CD4-positive, alpha-beta memory T cell (primary cell): ENCODE data around the gene RNF167. TPM values are rescaled to one million over a fixed set of nuclear protein-coding genes. Genes with fewer than 3 reads are reported as not detected.
"Not testable (repeated sequence)": the region's sequence is repeated elsewhere in the genome, so short reads cannot be mapped to it uniquely, and the experiment has no call there.

ENCODE experiments used
- CTCF ChIA-PET: fragments of 350-600 bp; sonication (Branson Sonifier 250); formaldehyde crosslinking; loops from one replicate; lab custom pipeline; 2021; ENCODE audit warnings: inconsistent platforms; ENCODE audit not compliant: partially characterized antibody; lab: Charles Lee
- POLR2A ChIA-PET: fragments of 350-600 bp; sonication (Branson Sonifier 250); formaldehyde crosslinking; loops from one replicate; lab custom pipeline; 2021; ENCODE audit not compliant: partially characterized antibody; lab: Charles Lee
- DNase-seq, 5 donors: peaks; one replicate each; pipeline versions ENCODE4 v3.0.0 to v3.0.0-alpha.2; 2020 to 2022; ENCODE audit warnings: mixed read lengths in 1 of 5
- H3K27ac ChIP-seq: one replicate; pipeline ENCODE4 v1.7.0; 2013; ENCODE audit warnings: low read depth, low read length
- H3K27me3 ChIP-seq: 2 replicates; pipeline ENCODE4 v1.7.0; 2013; ENCODE audit warnings: mild to moderate bottlenecking, low read length, moderate library complexity; ENCODE audit not compliant: insufficient read depth
- H3K36me3 ChIP-seq: 2 replicates; pipeline ENCODE4 v1.7.0; 2013; ENCODE audit warnings: mild to moderate bottlenecking, low read length, moderate library complexity; ENCODE audit not compliant: insufficient read depth
- H3K4me1 ChIP-seq: 2 replicates; pipeline ENCODE4 v1.7.0; 2013; ENCODE audit warnings: mild to moderate bottlenecking, low read length, moderate library complexity; ENCODE audit not compliant: insufficient read depth
- H3K4me3 ChIP-seq, 2 donors: one replicate each; pipeline ENCODE4 v1.7.0; 2013; ENCODE audit warnings: low read length in 2 of 2, mild to moderate bottlenecking in 1 of 2
- H3K9me3 ChIP-seq, 2 donors: one replicate each; pipeline ENCODE4 v1.7.0; 2013; ENCODE audit warnings: low read length in 2 of 2, control low read depth in 1 of 2; ENCODE audit not compliant: control insufficient read depth in 1 of 2
- H3K27ac Mint-ChIP-seq, 7 donors: one replicate each; pipeline ENCODE4 v1.8.0; 2020 to 2021; ENCODE audit warnings: mixed read lengths in 7 of 7, mild to moderate bottlenecking in 6 of 7, inconsistent platforms in 3 of 7, moderate library complexity in 3 of 7
- H3K27me3 Mint-ChIP-seq, 2 donors: one replicate each; pipeline ENCODE4 v1.8.0; 2020 to 2021; ENCODE audit warnings: mixed read lengths in 2 of 2
- H3K36me3 Mint-ChIP-seq, 2 donors: one replicate each; pipeline ENCODE4 v1.8.0; 2020 to 2021; ENCODE audit warnings: mixed read lengths in 2 of 2, inconsistent platforms in 1 of 2, mild to moderate bottlenecking in 1 of 2
- H3K4me1 Mint-ChIP-seq, 4 donors: one replicate each; pipeline ENCODE4 v1.8.0; 2020 to 2021; ENCODE audit warnings: mixed read lengths in 4 of 4, mild to moderate bottlenecking in 1 of 4
- H3K4me3 Mint-ChIP-seq, 8 donors: one replicate each; pipeline ENCODE4 v1.8.0; 2020 to 2021; ENCODE audit warnings: mixed read lengths in 8 of 8, mild to moderate bottlenecking in 7 of 8, moderate library complexity in 6 of 8, inconsistent platforms in 3 of 8
- H3K9me3 Mint-ChIP-seq, 8 donors: one replicate each; pipeline ENCODE4 v1.8.0; 2020 to 2021; ENCODE audit warnings: mixed read lengths in 8 of 8, mild to moderate bottlenecking in 5 of 8, inconsistent platforms in 3 of 8, moderate library complexity in 1 of 8
- intact Hi-C: fragments of 100-400 bp; cut with micrococcal nuclease; formaldehyde crosslinking; loops from one replicate; pipeline ENCODE4 v1.15.1; 2023
- polyA plus RNA-seq, 2 donors: library from polyadenylated mRNA; unstranded; fragments of 300-500 nt; fragmentation: Illumina TruSeq; gene quantifications; one replicate each; pipeline ENCODE4 v1.2.3, GENCODE V29; 2021
- total RNA-seq, 2 experiments: library from RNA; stranded (reverse); gene quantifications; one replicate each; pipeline ENCODE4 v1.2.3, GENCODE V29; 2021

The RNF167 gene
- total and polyA plus RNA-seq, 4 experiments from 2014 or later, result 52.4 to 172 (median 108) TPM

DNA sequence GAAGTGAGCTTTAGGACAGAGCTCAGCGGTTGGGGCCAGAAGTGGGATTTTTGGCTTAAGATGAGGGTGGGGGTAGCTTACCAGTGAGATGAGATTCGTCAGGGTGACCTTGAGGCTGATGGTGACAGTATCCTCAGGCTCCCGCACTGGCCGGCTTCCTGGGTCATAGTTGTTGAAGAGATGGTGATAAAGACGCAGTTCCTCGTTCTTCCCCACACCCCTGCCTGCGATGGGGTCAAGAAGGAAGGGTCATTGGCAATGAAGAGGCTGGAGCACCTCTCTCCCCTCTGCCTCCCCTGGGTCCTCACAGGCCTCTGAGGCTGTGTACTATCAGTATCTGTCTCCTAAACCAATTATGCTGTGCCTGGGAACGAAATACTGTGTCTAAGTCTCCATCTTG, 37.5 kb upstream of the RNF167 start:
- Mint-ChIP-seq H3K27me3 (peaks cover 0 to 2% of the 10 kb centered on the region in 2 donors), H3K4me3 (peak overlapping the region in 5 of 8 donors; percentile 29 to 80 (median 57)), H3K36me3 (peaks cover 0 to 1% of the 10 kb centered on the region in 2 donors), H3K4me1 (peaks cover 19 to 48% (median 38%) of the 10 kb centered on the region in 4 donors), H3K27ac (peak overlapping the region; percentile 83 to 94 (median 90)), H3K9me3 (no peaks in the 10 kb centered on the region)
- intact Hi-C loops, result loop anchor here (2.0 to 5.0 kb wide), 2 partner anchors 38 to 335 kb away; partner anchors contain the start of genes RNF167 and SLC25A11
- no peak for DNase-seq
- Histone ChIP-seq H3K36me3 (no peaks in the 10 kb centered on the region), H3K27ac (no peak overlapping the region), H3K4me1 (peaks cover 39% of the 10 kb centered on the region), H3K4me3 (no peak overlapping the region), H3K9me3 (no peaks in the 10 kb centered on the region), H3K27me3 (no peaks in the 10 kb centered on the region)
- ChIA-PET POLR2A (interaction anchor here (0.8 to 5.7 kb wide), 9 partner anchors 12 to 193 kb away, joined by 3 to 40 read pairs (median 4); partner anchors contain the start of genes ARRB2, PFN1, RNF167 and SLC25A11), CTCF (interaction anchor here (0.7 to 4.9 kb wide), 17 partner anchors 10 to 196 kb away, joined by 3 to 23 read pairs (median 5); partner anchors contain the start of genes ARRB2, GLTPD2, PSMB6 and RNF167)

DNA sequence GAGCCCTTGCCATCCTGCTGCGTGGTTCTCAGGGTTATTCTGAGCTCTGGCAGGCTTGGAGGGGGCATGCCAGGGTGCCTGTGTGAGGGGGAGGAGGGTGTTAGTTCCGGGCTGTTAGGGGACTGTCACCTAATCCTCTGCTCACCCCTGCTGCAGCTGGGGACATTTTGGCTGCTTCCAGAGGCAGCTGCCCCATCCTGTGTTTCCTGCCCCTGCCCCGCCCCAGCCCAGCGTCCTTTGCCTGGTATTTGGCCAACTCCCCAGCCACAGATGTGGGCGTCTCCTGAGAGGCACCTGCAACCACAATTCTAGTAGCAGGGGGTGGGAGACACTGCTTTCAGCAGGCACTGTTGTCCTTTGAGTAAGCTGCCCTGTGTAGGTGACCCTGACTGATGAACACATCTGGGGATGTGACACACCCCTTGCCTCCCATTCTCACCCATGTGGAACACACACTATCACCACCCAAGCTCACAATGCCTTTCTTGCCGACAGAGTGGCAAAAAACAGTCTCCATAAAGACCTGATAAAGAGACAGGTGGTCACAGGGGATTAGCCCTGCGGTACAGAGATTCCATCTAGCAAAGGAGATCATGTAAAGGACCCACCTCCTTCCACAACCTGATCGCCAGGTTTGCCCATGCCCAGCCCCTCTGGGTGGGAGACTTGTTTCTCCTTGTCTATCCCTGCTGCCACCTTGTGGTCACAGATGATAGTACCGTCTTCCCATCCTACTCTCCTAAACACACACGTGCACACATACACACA, 36.8 kb upstream of the RNF167 start, which contains the start of gene CHRNE:
Gene CHRNE (minus strand): TSS at position 48 of the 768 bp plus-strand sequence. CDS start 35 bp downstream, at position 13.
- peaks cover 41% of the 10 kb centered on the region for H3K4me1 ChIP-seq
- CTCF ChIA-PET, result interaction anchor here (0.7 to 4.9 kb wide), 23 partner anchors 9 to 336 kb away, joined by 3 to 23 read pairs (median 4); partner anchors contain the start of genes ARRB2, GLTPD2, PSMB6 and RNF167

GRCh38 chr17:4906642-4907041, 33.4 kb upstream of the RNF167 start:
- H3K9me3 Mint-ChIP-seq, intact Hi-C loops, H3K27ac ChIP-seq, H3K27me3 Mint-ChIP-seq, H3K36me3 Mint-ChIP-seq, H3K4me3 ChIP-seq, H3K36me3 ChIP-seq, H3K4me3 Mint-ChIP-seq, H3K27ac Mint-ChIP-seq, H3K27me3 ChIP-seq, DNase-seq, H3K9me3 ChIP-seq, POLR2A ChIA-PET: not testable (repeated sequence)
- H3K4me1 ChIP-seq, result peaks cover 32% of the 10 kb centered on the region
- CTCF ChIA-PET, result interaction anchor here (3.4 kb wide), 1 partner anchor 60 kb away, joined by 24 read pairs; the partner anchor contains the start of gene SPAG7
- peaks cover 14 to 24% (median 20%) of the 10 kb centered on the region in 4 donors for H3K4me1 Mint-ChIP-seq

More for the DNA sequence above, 36.8 kb upstream of the RNF167 start, which contains the start of gene CHRNE:
- H3K4me1 Mint-ChIP-seq, result peaks cover 19 to 45% (median 37%) of the 10 kb centered on the region in 4 donors
- POLR2A ChIA-PET, result interaction anchor here (0.7 to 5.7 kb wide), 9 partner anchors 13 to 288 kb away, joined by 3 to 40 read pairs (median 5); partner anchors contain the start of genes ARRB2, PFN1, RNF167 and SLC25A11
- H3K36me3 Mint-ChIP-seq, result peaks cover 0 to 1% of the 10 kb centered on the region in 2 donors
- H3K9me3 Mint-ChIP-seq, result no peaks in the 10 kb centered on the region
- peak within 1 kb of the TSS; percentile 24 to 80 (median 69) for H3K4me3 Mint-ChIP-seq
- no peaks in the 10 kb centered on the region for H3K36me3 ChIP-seq
- peak within 1 kb of the TSS; percentile 83 to 94 (median 90) for H3K27ac Mint-ChIP-seq
- H3K27ac ChIP-seq, result no peak within 1 kb of the TSS
- no peaks in the 10 kb centered on the region for H3K27me3 ChIP-seq
- peak; percentile 75 to 87 (median 79) for DNase-seq
- peaks cover 0 to 2% of the 10 kb centered on the region in 2 donors for H3K27me3 Mint-ChIP-seq
- intact Hi-C loops, result loop anchor here (1.0 to 5.0 kb wide), 3 partner anchors 38 to 336 kb away; partner anchors contain the start of genes ARRB2, RNF167 and SLC25A11
- H3K4me3 ChIP-seq, result no peak within 1 kb of the TSS
- H3K9me3 ChIP-seq, result no peaks in the 10 kb centered on the region

DNA sequence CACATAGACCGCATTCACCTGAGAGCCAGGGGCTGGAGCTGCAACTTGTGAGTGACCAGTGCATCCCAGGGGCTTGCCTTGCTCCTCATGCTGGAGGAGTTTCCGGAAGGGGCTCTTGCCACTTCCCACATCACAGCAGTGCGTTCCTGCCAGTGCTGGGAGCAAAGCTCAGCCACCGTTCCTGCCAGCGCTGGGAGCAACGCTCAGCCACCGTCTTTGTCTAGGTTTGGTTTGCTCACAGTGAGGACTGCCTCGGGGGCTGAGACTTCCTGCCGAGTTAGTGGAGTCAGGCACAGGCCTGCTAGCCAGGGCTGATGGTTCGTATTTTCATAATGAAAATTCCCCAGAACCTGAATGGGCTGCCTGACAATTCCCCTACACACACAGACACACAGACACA, 31.8 kb upstream of the RNF167 start:
- POLR2A ChIA-PET, result interaction anchor here (0.7 to 2.4 kb wide), 10 partner anchors 9 to 78 kb away, joined by 3 to 46 read pairs (median 4); partner anchors contain the start of genes C17orf107, RNF167, SLC25A11 and SPAG7
- Histone ChIP-seq H3K4me3 (no peak overlapping the region), H3K36me3 (no peaks in the 10 kb centered on the region), H3K27me3 (no peaks in the 10 kb centered on the region), H3K4me1 (peaks cover 22% of the 10 kb centered on the region), H3K27ac (peak overlapping the region; percentile 5), H3K9me3 (no peaks in the 10 kb centered on the region)
- no peaks in the 10 kb centered on the region for H3K36me3 Mint-ChIP-seq
- no peak overlapping the region for H3K4me3 Mint-ChIP-seq
- no peak overlapping the region for H3K27ac Mint-ChIP-seq
- DNase-seq, result no peak
- H3K4me1 Mint-ChIP-seq, result peaks cover 4 to 11% (median 6%) of the 10 kb centered on the region in 4 donors
- H3K27me3 Mint-ChIP-seq, result no peaks in the 10 kb centered on the region
- intact Hi-C loops, result no loop called here
- H3K9me3 Mint-ChIP-seq, result no peaks in the 10 kb centered on the region
- CTCF ChIA-PET, result interaction anchor here (0.8 to 4.1 kb wide), 25 partner anchors 9 to 341 kb away, joined by 3 to 41 read pairs (median 5); partner anchors contain the start of genes ARRB2, C17orf107, CAMTA2 and ENO3

GRCh38 chr17:4908711-4909496, 31.2 kb upstream of the RNF167 start:
- Histone ChIP-seq H3K36me3 (no peaks in the 10 kb centered on the region), H3K4me1 (peaks cover 16% of the 10 kb centered on the region), H3K9me3 (no peaks in the 10 kb centered on the region), H3K27ac (peak overlapping the region; percentile 5), H3K4me3 (no peak overlapping the region), H3K27me3 (no peaks in the 10 kb centered on the region)
- ChIA-PET CTCF (interaction anchor here (0.7 to 4.1 kb wide), 29 partner anchors 9 to 342 kb away, joined by 3 to 41 read pairs (median 5); partner anchors contain the start of genes ARRB2, C17orf107, CAMTA2 and ENO3), POLR2A (interaction anchor here (0.6 to 2.4 kb wide), 13 partner anchors 9 to 78 kb away, joined by 3 to 46 read pairs (median 5); partner anchors contain the start of genes C17orf107, RNF167, SLC25A11 and SPAG7)
- intact Hi-C loops, result loop anchor here (1.0 kb wide), 5 partner anchors 47 to 153 kb away; partner anchors contain the start of genes CAMTA2 and SPAG7
- Mint-ChIP-seq H3K27me3 (no peaks in the 10 kb centered on the region), H3K4me1 (peaks cover 0 to 6% (median 1%) of the 10 kb centered on the region in 4 donors), H3K9me3 (peaks cover 0 to 2% (median 0%) of the 10 kb centered on the region in 8 donors), H3K36me3 (no peaks in the 10 kb centered on the region), H3K4me3 (no peak overlapping the region), H3K27ac (no peak overlapping the region)
- DNase-seq, result peak; percentile 73 to 76 (median 76)

- Mint-ChIP-seq H3K27me3 (no peaks in the 10 kb centered on the region), H3K27ac (no peak overlapping the region), H3K36me3 (no peaks in the 10 kb centered on the region), H3K4me3 (no peak overlapping the region), H3K4me1 (no peaks in the 10 kb centered on the region), H3K9me3 (peaks cover 0 to 2% (median 0%) of the 10 kb centered on the region in 8 donors)
- H3K4me3 ChIP-seq, result no peak overlapping the region
- CTCF ChIA-PET, result no interaction called here
- H3K4me1 ChIP-seq, result peaks cover 7% of the 10 kb centered on the region
- no peak overlapping the region for H3K27ac ChIP-seq
- DNase-seq, result no peak
- H3K36me3 ChIP-seq, result no peaks in the 10 kb centered on the region
- POLR2A ChIA-PET, result interaction anchor here (1.0 kb wide), 1 partner anchor 26 kb away, joined by 3 read pairs; the partner anchor contains the start of genes RNF167 and SLC25A11
- no peaks in the 10 kb centered on the region for H3K27me3 ChIP-seq
- H3K9me3 ChIP-seq, result no peaks in the 10 kb centered on the region
- intact Hi-C loops, result no loop called here
Observed at GRCh38 chr17:4913994-4914393, 26.1 kb upstream of the RNF167 start.
